Stimulated activated CD4-positive, alpha-beta T cell treated with anti-CD3 and anti-CD28 coated beads, Interleukin-12 subunit alpha, Interleukin-12 subunit beta, amount 100 ng/mL, for 24 hours (primary cell): ENCODE measurements around the gene LINC00305.

Source experiments
- DNase-seq, 2 experiments: peaks; one replicate each; pipeline ENCODE4 v3.0.0-alpha.2; 2020; ENCODE audit warnings: low read depth in 2 of 2

Gene LINC00305

GRCh38 chr18:64148988-64149387, at the start of gene LINC00305:
Gene LINC00305 (minus strand): TSS chr18:64149088.
- no peak for DNase-seq

GRCh38 chr18:64191069-64191468, 42.2 kb upstream of the LINC00305 start:
- DNase-seq = no peak

GRCh38 chr18:64185987-64186386, 37.1 kb upstream of the LINC00305 start:
- no peak for DNase-seq

DNA sequence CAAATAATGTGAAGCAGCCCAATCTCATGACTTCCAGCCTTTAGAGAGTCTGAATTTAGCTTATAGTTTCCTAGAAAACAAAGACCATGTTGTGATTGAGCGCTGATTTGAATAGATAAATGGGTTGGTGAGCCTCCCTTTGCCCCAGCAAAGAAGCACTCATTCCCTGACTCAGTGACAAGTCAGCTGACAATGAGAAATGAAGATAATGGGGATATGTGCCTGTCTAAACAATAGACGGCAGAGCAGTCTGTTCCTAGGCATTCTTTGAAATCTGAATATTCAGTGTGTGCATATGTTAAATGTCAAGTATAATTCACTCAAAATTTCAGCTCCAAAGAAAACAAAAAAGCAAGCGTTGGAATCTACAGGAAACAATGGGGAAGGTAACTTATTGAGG, 34.8 kb upstream of the LINC00305 start:
- DNase-seq = no peak

DNA sequence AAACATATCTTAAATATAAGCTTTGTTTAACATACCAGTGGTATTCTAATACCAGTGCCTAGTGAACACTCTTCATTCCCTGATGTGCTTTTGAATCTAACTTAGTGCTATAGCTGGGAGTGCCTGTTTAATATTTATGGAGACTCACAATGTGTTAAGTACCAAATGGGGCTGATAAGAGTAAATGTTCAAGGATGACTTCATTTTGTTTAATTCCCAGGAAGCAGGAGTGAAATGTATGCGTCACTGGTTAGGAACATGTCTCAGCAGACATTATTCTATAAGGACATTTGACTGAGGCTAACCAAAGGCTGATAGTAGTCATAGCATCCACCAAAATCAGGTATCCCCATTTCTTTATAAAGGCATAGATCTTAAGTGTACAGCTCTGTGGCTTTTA, 31.7 kb upstream of the LINC00305 start:
- DNase-seq = no peak

GRCh38 chr18:64180171-64180570, 31.3 kb upstream of the LINC00305 start:
- DNase-seq = no peak

GRCh38 chr18:64179556-64180080, 30.7 kb upstream of the LINC00305 start:
- no peak for DNase-seq

DNA sequence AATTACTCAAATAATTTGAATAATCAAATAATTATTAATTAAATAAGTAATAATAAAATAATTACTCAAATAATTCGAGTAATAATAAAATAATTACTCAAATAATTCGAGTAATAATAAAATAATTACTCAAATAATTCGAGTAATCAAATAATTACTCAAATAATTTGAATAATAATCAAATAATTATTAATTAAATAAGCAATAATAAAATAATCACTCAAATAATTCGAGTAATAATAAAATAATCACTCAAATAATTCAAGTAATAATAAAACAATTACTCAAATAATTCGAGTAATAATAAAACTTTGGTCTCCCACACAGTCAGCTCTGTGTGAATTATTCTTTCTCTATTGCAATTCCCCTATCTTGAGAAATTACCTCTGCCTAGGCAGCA, 30.0 kb upstream of the LINC00305 start:
- no peak for DNase-seq

DNA sequence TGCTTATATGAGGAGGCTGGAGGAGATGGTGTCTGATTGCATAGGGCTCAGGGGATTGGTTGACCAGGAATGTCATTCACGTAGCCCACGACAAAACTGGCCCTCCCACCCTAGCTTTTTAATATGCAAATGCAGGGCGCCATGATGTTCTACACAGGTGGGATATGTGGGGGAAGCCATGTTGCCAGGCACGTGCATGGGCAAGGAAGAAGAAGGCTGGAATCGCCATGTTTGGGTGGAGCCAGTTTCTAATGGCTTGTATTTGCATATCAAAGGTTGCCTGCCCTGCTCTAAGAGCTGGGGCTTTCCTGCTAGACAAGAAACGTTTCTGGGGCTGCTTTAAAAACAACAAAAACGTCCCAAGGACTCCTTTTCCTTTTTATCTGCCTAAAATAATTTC, 26.5 kb upstream of the LINC00305 start:
- DNase-seq = no peak

GRCh38 chr18:64171576-64171975, 22.7 kb upstream of the LINC00305 start:
- no peak for DNase-seq

DNA sequence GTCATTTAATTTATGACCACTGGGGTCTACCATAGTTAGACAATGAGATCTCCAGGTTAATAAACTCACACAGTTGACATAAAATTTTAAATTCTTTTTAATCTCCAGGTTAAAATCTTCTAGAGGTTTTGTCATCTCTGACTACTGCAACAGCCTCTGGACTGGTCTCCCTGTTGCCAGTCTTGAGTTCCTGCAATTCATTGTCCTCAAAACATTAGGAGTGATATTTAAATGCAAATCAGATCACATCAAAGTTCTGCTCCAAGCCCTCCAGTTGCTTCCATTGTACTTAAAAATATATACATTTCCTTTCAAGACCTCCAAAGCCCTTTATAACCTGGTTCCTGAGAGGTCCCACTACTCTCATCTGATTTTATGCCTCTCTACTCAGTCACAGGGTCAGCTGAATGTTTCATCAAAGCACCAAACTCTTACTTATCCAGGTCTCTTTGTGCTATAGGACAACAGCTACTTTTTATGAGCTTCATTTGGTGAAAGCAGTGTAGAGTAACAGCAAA, 18.6 kb upstream of the LINC00305 start:
- no peak for DNase-seq

- no peak for DNase-seq
These were observed 17.0 kb upstream of the LINC00305 start for GRCh38 chr18:64165906-64166305.

DNA sequence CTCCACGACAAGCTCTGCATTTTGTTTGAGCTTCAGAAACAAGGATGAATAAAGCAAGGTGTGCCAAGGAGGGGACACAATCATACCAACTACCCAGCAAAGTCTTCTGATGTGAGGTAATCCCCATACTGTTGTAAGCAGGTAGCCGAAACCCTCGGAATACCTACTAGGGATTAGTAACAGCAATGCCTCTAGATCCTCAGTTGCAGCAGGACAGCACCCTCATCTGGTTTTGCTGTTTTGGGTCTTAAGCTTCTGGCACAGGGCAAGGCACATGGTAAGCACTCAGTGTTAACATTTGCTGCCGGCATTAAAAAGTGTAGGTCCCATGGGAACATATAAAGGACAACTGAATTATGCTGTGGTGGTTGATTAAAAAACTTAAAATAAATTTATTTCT, 16.0 kb upstream of the LINC00305 start:
- DNase-seq = no peak

- DNase-seq = no peak
These were observed 1.1 kb upstream of the LINC00305 start for GRCh38 chr18:64149916-64150438.

DNA sequence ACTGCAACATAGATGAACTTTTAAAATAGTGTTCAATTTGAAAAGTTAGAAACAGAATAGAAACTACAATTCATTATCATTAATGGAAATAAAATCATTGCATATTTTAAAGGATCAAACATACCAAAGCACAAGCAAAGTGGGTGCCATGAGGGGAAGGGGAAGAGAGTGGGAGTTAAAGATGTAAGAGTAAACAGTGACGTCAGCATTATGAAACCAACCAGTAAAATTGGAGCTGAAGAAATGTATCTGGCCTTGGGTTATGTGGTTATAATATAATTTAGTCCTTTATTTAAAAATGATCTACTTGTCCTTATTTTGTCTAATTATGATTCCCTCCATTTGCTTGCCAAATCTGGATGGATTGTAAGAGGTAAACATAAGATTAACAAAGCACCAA, 6.0 kb downstream of the LINC00305 start:
- no peak for DNase-seq

DNA sequence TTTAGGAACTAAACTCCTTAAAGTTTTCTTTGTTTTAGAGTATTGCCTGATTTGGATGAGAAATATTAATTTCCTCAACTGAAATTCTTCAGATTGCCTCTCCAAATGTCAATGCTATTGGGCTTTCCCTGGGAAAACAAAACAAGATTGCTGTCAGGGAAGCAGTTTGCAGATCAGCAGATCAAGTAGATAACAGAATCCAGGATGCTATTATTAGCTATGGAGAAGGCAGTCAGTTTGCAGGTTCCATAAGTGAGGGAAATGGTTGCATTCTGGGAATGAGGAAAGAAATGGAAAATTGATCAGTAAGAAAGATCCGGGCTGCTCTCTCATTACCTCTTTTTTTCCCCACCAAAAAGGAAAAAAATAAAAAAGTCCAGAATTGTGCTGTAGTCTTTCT, 11.0 kb downstream of the LINC00305 start:
- no peak for DNase-seq

DNA sequence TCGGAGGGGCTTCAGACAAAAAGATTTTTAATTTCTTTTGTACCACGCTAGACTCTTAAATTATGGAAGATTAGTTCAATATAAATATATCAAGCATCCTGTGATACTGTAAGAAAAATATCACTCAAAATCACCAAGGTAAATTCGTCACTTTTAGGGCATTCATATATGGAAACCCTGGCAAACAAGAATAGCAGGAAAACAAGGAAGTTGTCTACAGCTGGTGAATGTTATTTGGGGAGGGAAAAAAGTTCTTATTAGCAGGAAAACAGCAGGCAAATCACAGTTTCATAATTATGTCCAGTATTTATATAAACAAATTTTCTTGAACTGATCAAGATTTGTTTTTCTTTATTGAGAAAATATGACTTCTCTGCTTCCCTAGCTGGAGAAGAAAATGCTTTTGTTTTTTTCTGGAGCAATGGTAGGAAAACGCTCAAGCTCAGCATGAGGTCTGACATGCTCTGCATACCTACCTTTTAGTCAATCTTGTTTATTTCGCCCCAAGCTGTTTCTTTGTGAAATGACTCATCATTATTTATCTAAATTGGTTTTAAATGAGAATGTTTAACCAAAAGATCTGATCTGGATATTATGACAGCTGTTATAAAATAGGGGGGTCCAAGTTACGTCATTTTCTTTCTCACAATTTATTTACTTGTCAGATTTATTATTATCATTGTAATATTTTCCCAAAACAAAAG, 14.7 kb downstream of the LINC00305 start:
- no peak for DNase-seq

- DNase-seq = no peak
These were observed 16.0 kb downstream of the LINC00305 start for GRCh38 chr18:64132871-64133270.

- DNase-seq = no peak
These were observed 17.6 kb downstream of the LINC00305 start for GRCh38 chr18:64131314-64131713.

DNA sequence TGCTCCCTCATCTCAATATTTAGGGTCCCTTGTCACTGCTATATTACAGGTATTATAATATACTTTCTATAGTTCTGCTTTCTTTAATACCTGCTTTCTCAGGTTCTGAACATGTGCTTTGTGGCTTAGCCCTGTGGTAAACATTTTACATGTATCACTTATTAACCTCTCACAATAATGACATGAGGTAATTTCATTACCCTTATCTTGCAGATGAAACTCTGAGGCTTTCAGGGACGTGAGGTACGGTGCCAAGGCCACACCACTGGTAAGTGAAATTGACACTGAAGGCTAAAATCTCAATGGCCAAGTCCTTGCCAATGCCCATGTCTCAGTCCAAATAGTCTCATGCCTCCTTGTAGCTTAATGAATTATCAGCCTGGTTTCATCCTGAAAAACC, 21.7 kb downstream of the LINC00305 start:
- DNase-seq = no peak

DNA sequence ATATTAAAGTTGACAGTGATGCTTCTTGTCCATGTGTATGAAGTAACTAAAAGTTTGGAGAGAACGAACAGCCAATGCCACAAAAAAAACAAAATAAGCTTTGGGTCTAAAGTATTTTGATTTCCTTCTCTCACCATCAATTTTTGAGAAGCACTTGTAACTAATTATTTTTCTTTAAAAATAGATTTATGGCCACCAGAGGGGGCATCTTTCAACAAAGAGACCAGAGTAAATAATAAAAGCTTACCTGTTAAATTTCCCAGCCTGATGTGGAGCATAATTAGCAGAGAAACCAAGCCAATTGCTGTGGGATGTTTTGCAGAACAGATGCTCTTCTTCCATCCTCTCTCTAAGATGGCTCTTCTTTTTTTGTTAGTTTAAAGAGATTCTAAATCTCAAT, 29.0 kb downstream of the LINC00305 start:
- no peak for DNase-seq

DNA sequence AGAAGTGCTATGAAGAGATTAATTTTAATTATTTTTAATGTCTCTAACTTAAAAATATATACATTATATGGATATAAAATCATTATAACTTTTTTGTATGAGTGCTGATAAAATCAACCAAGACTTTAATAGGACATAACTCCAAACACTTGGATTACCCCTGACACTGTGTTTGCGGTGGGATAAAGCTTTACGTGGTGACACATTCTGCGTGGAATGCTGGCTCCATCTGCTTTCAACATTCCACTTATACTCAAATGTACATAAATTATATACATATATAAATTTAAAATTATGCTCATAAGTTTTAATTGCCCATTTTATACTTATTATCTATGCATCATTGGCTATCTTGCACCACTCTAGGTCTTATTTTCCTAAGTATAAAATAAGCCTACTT, 30.5 kb downstream of the LINC00305 start:
- no peak for DNase-seq

DNA sequence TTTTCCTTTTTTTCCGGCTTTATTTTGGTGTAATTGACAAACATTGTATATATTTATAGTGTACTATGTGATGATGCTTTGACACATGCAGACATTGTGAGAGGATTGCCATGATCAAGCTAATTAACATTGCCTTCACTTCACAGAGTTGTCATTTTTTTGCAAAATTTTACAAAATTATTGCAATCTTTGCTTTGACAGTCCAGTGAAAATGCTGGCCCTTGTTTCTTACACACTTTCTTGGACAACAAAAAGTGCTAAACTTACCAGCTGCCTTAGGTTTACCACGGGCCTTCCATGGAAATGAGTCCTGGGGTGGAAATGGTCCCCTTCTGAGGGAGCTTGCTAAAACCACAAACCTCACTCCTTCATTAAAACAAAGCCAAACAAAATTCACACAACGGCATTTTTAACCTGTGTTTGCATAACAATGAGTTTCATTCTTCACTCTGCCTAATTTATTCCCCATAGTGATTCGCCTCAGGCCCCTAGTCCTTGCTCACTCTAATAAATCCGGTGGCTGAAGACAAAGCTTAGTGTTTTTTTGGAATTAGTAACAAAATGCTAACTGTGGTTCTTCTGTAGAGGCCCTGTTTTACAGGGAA, 32.2 kb downstream of the LINC00305 start:
- DNase-seq = no peak
